ENCODE measurements around the gene VCP.
A peak's percentile ranks its signal among the peaks of the same experiment; 100 is the strongest.

DNA sequence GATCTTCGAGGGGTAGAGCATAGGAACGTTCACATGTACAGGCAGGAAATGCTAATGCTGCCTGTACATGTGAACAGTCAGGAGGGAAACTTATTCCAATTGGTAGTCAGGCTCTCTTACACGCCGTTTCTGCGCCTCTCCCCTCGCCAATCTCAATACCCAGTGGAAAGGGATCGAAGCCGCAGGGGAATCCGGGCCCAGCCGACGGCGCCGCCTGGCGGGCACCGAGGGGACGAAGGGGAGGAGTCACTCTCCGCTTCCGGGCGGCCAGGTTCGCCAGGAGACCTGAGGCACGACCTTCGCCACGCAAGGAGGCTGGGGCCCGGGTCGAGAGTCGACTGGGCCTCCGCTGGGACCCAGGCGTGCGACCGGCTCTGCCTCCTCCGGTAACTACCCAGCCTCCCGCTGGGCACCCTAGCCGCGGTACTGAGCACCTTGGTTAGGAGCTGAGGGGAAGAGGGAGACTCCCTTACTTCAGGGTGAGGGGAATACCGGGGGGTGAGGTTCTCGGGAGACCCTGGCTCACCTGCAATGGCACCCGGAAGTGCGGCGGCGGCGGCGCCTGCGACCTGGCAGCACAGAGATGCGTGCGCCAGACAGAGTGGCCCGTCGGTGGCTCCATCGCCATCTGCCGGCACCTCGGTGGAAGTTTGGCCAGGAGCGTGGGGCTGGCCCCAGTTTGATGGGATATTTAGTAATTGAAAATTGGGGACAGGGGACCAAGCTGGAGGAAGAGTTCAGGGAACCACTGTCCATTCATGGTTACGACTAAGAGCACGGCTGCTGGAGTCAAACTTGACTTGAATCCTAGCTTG lies 23.8 kb upstream of the VCP start, which contains the start of gene PIGO:
- TF ChIP-seq, protein P1, sequence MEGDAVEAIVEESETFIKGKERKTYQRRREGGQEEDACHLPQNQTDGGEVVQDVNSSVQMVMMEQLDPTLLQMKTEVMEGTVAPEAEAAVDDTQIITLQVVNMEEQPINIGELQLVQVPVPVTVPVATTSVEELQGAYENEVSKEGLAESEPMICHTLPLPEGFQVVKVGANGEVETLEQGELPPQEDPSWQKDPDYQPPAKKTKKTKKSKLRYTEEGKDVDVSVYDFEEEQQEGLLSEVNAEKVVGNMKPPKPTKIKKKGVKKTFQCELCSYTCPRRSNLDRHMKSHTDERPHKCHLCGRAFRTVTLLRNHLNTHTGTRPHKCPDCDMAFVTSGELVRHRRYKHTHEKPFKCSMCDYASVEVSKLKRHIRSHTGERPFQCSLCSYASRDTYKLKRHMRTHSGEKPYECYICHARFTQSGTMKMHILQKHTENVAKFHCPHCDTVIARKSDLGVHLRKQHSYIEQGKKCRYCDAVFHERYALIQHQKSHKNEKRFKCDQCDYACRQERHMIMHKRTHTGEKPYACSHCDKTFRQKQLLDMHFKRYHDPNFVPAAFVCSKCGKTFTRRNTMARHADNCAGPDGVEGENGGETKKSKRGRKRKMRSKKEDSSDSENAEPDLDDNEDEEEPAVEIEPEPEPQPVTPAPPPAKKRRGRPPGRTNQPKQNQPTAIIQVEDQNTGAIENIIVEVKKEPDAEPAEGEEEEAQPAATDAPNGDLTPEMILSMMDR (IDR thresholded peaks at IDR 0.05), result peak; percentile 58 to 89 (median 82)
- TF ChIP-seq POLR2A (IDR thresholded peaks at IDR 0.05), result peak; percentile 80 to 87
